HUES64 (cell line): Measurements from ENCODE around the gene CLTC.

Experiments used
- H3K27ac ChIP-seq: 2 replicates; pipeline ENCODE4 v1.7.0; 2013; ENCODE audit warnings: low read depth, low read length, inconsistent platforms
- H3K27me3 ChIP-seq: 2 replicates; pipeline ENCODE4 v1.6.1; 2013; ENCODE audit warnings: mild to moderate bottlenecking, low read length; ENCODE audit not compliant: insufficient read depth
- H3K36me3 ChIP-seq: 2 replicates; pipeline ENCODE4 v1.6.1; 2013; ENCODE audit warnings: mild to moderate bottlenecking, low read length; ENCODE audit not compliant: insufficient read depth
- H3K4me1 ChIP-seq: 2 replicates; pipeline ENCODE4 v1.6.1; 2013; ENCODE audit warnings: mild to moderate bottlenecking, low read length, moderate library complexity; ENCODE audit not compliant: insufficient read depth
- H3K4me3 ChIP-seq: 2 replicates; pipeline ENCODE4 v1.5.1; 2013; ENCODE audit warnings: mild to moderate bottlenecking, low read length, moderate library complexity
- H3K9ac ChIP-seq: 2 replicates; pipeline ENCODE4 v1.6.1; 2013; ENCODE audit warnings: mild to moderate bottlenecking, low read depth, low read length
- H3K9me3 ChIP-seq: 2 replicates; pipeline ENCODE4 v1.6.1; 2013; ENCODE audit warnings: low read depth, low read length; ENCODE audit not compliant: insufficient read depth
- WGBS: fragments of 150-250, 120-280 bp; methylation state at CpG from one replicate; pipeline ENCODE4 v1.1.7; 2013; ENCODE audit warnings: missing lambda C conversion rate; 5-methylcytosine and 5-hydroxymethylcytosine counted together

CLTC gene

GRCh38 chr17:59727817-59728533, 108.3 kb downstream of the CLTC start:
- no peaks in the 10 kb centered on the region for H3K36me3 ChIP-seq
- no peak overlapping the region for H3K27ac ChIP-seq
- WGBS: 95% methylated on average over 1 of the region's 1 CpG
- no peak overlapping the region for H3K9ac ChIP-seq
- H3K27me3 ChIP-seq: no peaks in the 10 kb centered on the region
- H3K4me1 ChIP-seq: no peaks in the 10 kb centered on the region
- H3K4me3 ChIP-seq: no peak overlapping the region
- no peaks in the 10 kb centered on the region for H3K9me3 ChIP-seq

DNA sequence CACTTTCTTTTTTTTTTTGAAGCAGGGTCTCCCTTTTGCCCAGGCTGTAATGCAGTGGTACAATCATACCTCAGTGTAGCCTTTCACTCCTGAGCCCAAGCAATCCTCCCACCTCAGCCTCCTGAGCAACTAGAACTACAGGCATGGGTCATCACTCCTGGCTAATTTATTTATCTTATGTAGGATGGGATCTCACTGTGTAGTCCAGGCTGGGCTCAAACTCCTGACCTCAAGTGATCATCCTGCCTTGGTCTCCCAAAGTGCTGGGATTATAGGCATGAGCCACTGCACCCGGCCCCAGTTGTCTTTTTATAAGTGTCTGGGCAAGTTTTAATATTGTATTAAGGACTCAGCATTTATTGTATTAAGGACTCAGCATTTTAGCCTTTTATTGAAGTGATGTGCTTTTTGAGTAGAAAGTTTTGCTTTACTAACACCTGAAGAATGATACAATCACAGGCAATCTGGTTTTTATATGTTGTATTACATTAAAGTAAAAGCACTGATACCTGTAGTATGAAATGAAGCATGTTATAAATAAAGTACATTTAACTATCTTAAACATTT, 110.7 kb downstream of the CLTC start:
- no peak overlapping the region for H3K9ac ChIP-seq
- no peaks in the 10 kb centered on the region for H3K9me3 ChIP-seq
- H3K4me1 ChIP-seq: no peaks in the 10 kb centered on the region
- H3K36me3 ChIP-seq: peaks cover 4% of the 10 kb centered on the region
- no peak overlapping the region for H3K27ac ChIP-seq
- 94% methylated on average over 1 of the region's 1 CpG for WGBS
- no peaks in the 10 kb centered on the region for H3K27me3 ChIP-seq
- H3K4me3 ChIP-seq: no peak overlapping the region

- Histone ChIP-seq H3K27ac (no peak overlapping the region), H3K36me3 (peaks cover 20% of the 10 kb centered on the region), H3K27me3 (no peaks in the 10 kb centered on the region), H3K4me1 (no peaks in the 10 kb centered on the region), H3K9ac (no peak overlapping the region), H3K4me3 (no peak overlapping the region), H3K9me3 (no peaks in the 10 kb centered on the region)
- 100% methylated on average over 2 of the region's 2 CpGs for WGBS
These were observed 114.0 kb downstream of the CLTC start for GRCh38 chr17:59733697-59734096.

- Histone ChIP-seq H3K27ac (no peak overlapping the region), H3K4me3 (no peak overlapping the region), H3K9ac (no peak overlapping the region), H3K9me3 (no peaks in the 10 kb centered on the region), H3K4me1 (no peaks in the 10 kb centered on the region), H3K27me3 (no peaks in the 10 kb centered on the region), H3K36me3 (peaks cover 24% of the 10 kb centered on the region)
- 92% methylated on average over 5 of the region's 5 CpGs for WGBS
These were observed 114.5 kb downstream of the CLTC start for GRCh38 chr17:59734226-59734625.

- no peaks in the 10 kb centered on the region for H3K9me3 ChIP-seq
- no peaks in the 10 kb centered on the region for H3K27me3 ChIP-seq
- WGBS: 93% methylated on average over 2 of the region's 3 CpGs
- H3K4me3 ChIP-seq: no peak overlapping the region
- peaks cover 31% of the 10 kb centered on the region for H3K36me3 ChIP-seq
- H3K27ac ChIP-seq: no peak overlapping the region
- H3K9ac ChIP-seq: no peak overlapping the region
- no peaks in the 10 kb centered on the region for H3K4me1 ChIP-seq
These were observed 117.6 kb downstream of the CLTC start for GRCh38 chr17:59737324-59737723.

- no peak overlapping the region for H3K27ac ChIP-seq
- H3K9me3 ChIP-seq: peaks cover 15% of the 10 kb centered on the region
- no peaks in the 10 kb centered on the region for H3K27me3 ChIP-seq
- H3K36me3 ChIP-seq: peaks cover 21% of the 10 kb centered on the region
- H3K4me3 ChIP-seq: no peak overlapping the region
- over 99% methylated on average over 4 of the region's 4 CpGs for WGBS
- no peaks in the 10 kb centered on the region for H3K4me1 ChIP-seq
- no peak overlapping the region for H3K9ac ChIP-seq
These were observed 124.1 kb downstream of the CLTC start for GRCh38 chr17:59743842-59744241.

DNA sequence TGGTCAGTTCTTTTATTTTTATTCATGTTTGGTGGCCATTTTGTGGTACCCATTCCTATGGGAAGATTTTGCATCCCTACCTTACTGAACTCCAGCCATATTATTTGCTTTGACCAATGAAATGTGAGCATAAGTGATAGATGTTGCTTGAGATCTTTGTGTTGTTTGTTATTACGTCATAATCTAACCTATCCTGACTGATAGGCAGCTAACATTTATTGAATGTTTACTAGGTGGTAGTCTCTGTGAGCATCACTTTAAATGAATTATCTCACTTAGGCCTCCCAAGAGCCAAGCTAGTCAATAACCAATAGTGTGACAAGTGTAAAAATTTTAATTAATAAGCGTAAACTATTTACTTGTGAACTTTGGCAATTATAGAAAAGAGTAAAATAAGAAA, 125.3 kb downstream of the CLTC start:
- H3K4me1 ChIP-seq: no peaks in the 10 kb centered on the region
- H3K4me3 ChIP-seq: no peak overlapping the region
- H3K27ac ChIP-seq: no peak overlapping the region
- H3K9me3 ChIP-seq: peaks cover 15% of the 10 kb centered on the region
- 100% methylated on average over 2 of the region's 2 CpGs for WGBS
- no peak overlapping the region for H3K9ac ChIP-seq
- H3K36me3 ChIP-seq: peaks cover 17% of the 10 kb centered on the region
- no peaks in the 10 kb centered on the region for H3K27me3 ChIP-seq
